GM23338 (cell line): ENCODE results near the gene ATRIP.

Source experiments
- CTCF ChIP-seq, 2 experiments: fragments of 200-600 bp in 1 of 2; sonication (generic) in 1 of 2; conservative IDR thresholded peaks; 2 replicates each; pipeline versions ENCODE4 v1.5.1 to v1.6.1; 2016 to 2017; ENCODE audit warnings: antibody characterized with exemption in 2 of 2, low read depth in 2 of 2, mild to moderate bottlenecking in 2 of 2, moderate library complexity in 1 of 2
- EZH2 ChIP-seq: fragments of 200-600 bp; sonication (generic); IDR thresholded peaks from one replicate; pipeline ENCODE4 v1.8.0; 2017; ENCODE audit warnings: antibody characterized with exemption, mild to moderate bottlenecking, low read depth; ENCODE audit not compliant: unreplicated experiment
- EZH2phosphoT487 ChIP-seq: fragments of 200-600 bp; sonication (generic); IDR thresholded peaks from one replicate; pipeline ENCODE4 v1.8.1; 2018; ENCODE audit warnings: antibody characterized with exemption; ENCODE audit not compliant: unreplicated experiment
- POLR2AphosphoS5 ChIP-seq: IDR thresholded peaks from 2 replicates; pipeline ENCODE4 v1.6.1; 2016; ENCODE audit warnings: antibody characterized with exemption, low read depth

DNA sequence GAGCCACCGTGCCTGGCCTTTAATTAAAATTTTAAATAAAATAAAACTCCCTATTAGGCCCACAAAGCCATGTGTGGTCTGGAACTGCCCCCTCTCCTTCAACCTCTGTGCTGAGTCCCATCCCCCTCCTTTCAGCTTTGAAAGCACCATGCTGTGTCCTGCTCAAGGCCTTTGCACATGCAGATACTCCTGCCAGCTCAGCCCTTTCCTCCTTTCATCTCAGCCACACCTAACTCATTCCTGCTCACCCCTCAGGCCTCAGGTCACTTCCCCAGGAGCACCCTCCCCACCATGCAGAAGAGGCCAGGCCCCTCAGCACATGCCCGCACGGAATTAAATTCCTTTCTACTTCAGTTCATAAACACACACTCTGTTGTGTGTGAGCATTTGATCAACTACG lies 28.1 kb downstream of the ATRIP start:
- TF ChIP-seq CTCF (conservative IDR thresholded peaks at IDR 0.05; ENCODE audit: low read depth in 2 of 2) (no peak; a peak in 1 of 4 replicates), EZH2phosphoT487 (no peak), EZH2 (no peak), POLR2AphosphoS5 (peak; percentile 57)
